ENCODE measurements around the gene C12orf50.

DNA sequence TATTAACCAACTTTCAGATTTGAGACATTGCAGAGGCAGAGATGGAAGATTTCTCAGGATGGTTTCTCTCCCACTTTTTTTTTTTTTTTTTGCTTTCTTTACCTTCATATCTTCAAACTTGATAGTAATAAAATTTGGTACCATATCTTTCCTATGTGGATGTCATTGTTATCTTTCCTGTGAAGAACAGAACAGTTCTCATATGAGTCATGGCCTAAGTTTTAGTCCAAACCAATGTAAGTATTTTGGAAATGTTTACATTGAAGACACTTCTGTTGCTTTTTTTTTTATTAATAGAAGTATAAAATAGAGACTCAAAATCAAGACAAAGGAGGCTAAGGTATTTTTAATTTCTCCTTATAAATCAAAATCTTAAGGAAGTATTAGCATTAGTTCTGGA lies 95.2 kb downstream of the C12orf50 start:
- TF ChIP-seq, protein P1, sequence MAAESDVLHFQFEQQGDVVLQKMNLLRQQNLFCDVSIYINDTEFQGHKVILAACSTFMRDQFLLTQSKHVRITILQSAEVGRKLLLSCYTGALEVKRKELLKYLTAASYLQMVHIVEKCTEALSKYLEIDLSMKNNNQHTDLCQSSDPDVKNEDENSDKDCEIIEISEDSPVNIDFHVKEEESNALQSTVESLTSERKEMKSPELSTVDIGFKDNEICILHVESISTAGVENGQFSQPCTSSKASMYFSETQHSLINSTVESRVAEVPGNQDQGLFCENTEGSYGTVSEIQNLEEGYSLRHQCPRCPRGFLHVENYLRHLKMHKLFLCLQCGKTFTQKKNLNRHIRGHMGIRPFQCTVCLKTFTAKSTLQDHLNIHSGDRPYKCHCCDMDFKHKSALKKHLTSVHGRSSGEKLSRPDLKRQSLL (tag by site-specific recombination; IDR thresholded peaks at IDR 0.05): no peak
- TF ChIP-seq CTCF (tag by site-specific recombination; IDR thresholded peaks at IDR 0.05): no peak
- TF ChIP-seq ZNF354C (tag by site-specific recombination; IDR thresholded peaks at IDR 0.05; ENCODE audit: borderline replicate concordance, low read depth): no peak
- TF ChIP-seq, protein P2, sequence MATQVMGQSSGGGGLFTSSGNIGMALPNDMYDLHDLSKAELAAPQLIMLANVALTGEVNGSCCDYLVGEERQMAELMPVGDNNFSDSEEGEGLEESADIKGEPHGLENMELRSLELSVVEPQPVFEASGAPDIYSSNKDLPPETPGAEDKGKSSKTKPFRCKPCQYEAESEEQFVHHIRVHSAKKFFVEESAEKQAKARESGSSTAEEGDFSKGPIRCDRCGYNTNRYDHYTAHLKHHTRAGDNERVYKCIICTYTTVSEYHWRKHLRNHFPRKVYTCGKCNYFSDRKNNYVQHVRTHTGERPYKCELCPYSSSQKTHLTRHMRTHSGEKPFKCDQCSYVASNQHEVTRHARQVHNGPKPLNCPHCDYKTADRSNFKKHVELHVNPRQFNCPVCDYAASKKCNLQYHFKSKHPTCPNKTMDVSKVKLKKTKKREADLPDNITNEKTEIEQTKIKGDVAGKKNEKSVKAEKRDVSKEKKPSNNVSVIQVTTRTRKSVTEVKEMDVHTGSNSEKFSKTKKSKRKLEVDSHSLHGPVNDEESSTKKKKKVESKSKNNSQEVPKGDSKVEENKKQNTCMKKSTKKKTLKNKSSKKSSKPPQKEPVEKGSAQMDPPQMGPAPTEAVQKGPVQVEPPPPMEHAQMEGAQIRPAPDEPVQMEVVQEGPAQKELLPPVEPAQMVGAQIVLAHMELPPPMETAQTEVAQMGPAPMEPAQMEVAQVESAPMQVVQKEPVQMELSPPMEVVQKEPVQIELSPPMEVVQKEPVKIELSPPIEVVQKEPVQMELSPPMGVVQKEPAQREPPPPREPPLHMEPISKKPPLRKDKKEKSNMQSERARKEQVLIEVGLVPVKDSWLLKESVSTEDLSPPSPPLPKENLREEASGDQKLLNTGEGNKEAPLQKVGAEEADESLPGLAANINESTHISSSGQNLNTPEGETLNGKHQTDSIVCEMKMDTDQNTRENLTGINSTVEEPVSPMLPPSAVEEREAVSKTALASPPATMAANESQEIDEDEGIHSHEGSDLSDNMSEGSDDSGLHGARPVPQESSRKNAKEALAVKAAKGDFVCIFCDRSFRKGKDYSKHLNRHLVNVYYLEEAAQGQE (tag by site-specific recombination; IDR thresholded peaks at IDR 0.05): no peak
